WTC11 (cell line): Measurements from ENCODE around the gene CABP1. TPM values are rescaled to one million over a fixed set of nuclear protein-coding genes. Genes with fewer than 3 reads are reported as not detected.

Experiments
- ATAC-seq: fragments of 200-7000 bp; cut with Tn5 transposase; 2 replicates; pipeline ENCODE4 v1.10.0; 2021; ENCODE audit warnings: mild to moderate bottlenecking, moderate library complexity
- CTCF ChIA-PET: fragments of 300-600 bp; sonication (Branson Sonifier 250); formaldehyde crosslinking; loops from one replicate; lab custom pipeline; 2021; ENCODE audit warnings: antibody characterized with exemption; lab: Charles Lee
- POLR2A ChIA-PET: fragments of 350-600 bp; sonication (Branson Sonifier 250); formaldehyde crosslinking; loops from one replicate; lab custom pipeline; 2021; ENCODE audit warnings: antibody characterized with exemption; lab: Charles Lee
- DNase-seq: peaks from one replicate; pipeline ENCODE4 v3.0.0; 2021; ENCODE audit warnings: low spot score
- H3K27ac Mint-ChIP-seq: 2 replicates; pipeline ENCODE4 v1.8.0; 2021; ENCODE audit warnings: mixed read lengths
- H3K27me3 Mint-ChIP-seq: 2 replicates; pipeline ENCODE4 v1.8.0; 2021; ENCODE audit warnings: low read depth, mild to moderate bottlenecking, moderate library complexity, mixed read lengths
- H3K36me3 Mint-ChIP-seq: 2 replicates; pipeline ENCODE4 v1.8.0; 2021; ENCODE audit warnings: mixed read lengths
- H3K4me1 Mint-ChIP-seq: 2 replicates; pipeline ENCODE4 v1.8.0; 2022; ENCODE audit warnings: mixed read lengths
- H3K4me3 Mint-ChIP-seq: 2 replicates; pipeline ENCODE4 v1.8.0; 2021; ENCODE audit warnings: mild to moderate bottlenecking, moderate library complexity, mixed read lengths
- H3K9me3 Mint-ChIP-seq: 2 replicates; pipeline ENCODE4 v1.8.0; 2021; ENCODE audit warnings: mixed read lengths
- ATF2 ChIP-seq: sonication (generic); formaldehyde crosslinking; IDR thresholded peaks from 2 replicates; pipeline ENCODE4 v1.8.1; 2022; ENCODE audit warnings: low read depth, missing genetic modification reagents, borderline replicate concordance
- ELF4 ChIP-seq: sonication (generic); formaldehyde crosslinking; IDR thresholded peaks from 2 replicates; pipeline ENCODE4 v1.8.1; 2022; ENCODE audit warnings: low read depth, mild to moderate bottlenecking, moderate library complexity, missing genetic modification reagents
- FOXJ3 ChIP-seq: sonication (generic); formaldehyde crosslinking; IDR thresholded peaks from 2 replicates; pipeline ENCODE4 v1.9.0; 2021; ENCODE audit warnings: missing genetic modification reagents, mild to moderate bottlenecking, borderline replicate concordance
- MYBL2 ChIP-seq: sonication (generic); formaldehyde crosslinking; IDR thresholded peaks from 2 replicates; pipeline ENCODE4 v1.8.1; 2023; ENCODE audit warnings: mild to moderate bottlenecking, moderate library complexity, missing genetic modification reagents
- PRDM15 ChIP-seq: sonication (generic); formaldehyde crosslinking; IDR thresholded peaks from 2 replicates; pipeline ENCODE4 v1.8.0; 2022; ENCODE audit warnings: missing genetic modification reagents
- PRRX2 ChIP-seq: fragments of 250-450 bp; sonication (Bioruptor Pico); IDR thresholded peaks from 2 replicates; pipeline ENCODE4 v1.8.0; 2021; ENCODE audit warnings: mild to moderate bottlenecking
- TEAD1 ChIP-seq: sonication (generic); formaldehyde crosslinking; IDR thresholded peaks from 2 replicates; pipeline ENCODE4 v1.8.0; 2022; ENCODE audit warnings: mild to moderate bottlenecking, missing genetic modification reagents
- ZNF121 ChIP-seq: sonication (generic); formaldehyde crosslinking; IDR thresholded peaks from 2 replicates; pipeline ENCODE4 v1.8.0; 2023; ENCODE audit warnings: missing genetic modification reagents
- ZNF138 ChIP-seq: sonication (generic); formaldehyde crosslinking; conservative IDR thresholded peaks from 2 replicates; pipeline ENCODE4 v1.8.1; 2022; ENCODE audit warnings: mild to moderate bottlenecking, moderate library complexity, missing genetic modification reagents
- ZNF219 ChIP-seq: sonication (generic); formaldehyde crosslinking; IDR thresholded peaks from 2 replicates; pipeline ENCODE4 v1.8.0; 2023; ENCODE audit warnings: missing genetic modification reagents, mild to moderate bottlenecking, borderline replicate concordance
- ZNF263 ChIP-seq: sonication (generic); formaldehyde crosslinking; IDR thresholded peaks from 2 replicates; pipeline ENCODE4 v1.8.1; 2022; ENCODE audit warnings: low read depth, mild to moderate bottlenecking, moderate library complexity, missing genetic modification reagents
- ZNF317 ChIP-seq: sonication (generic); formaldehyde crosslinking; IDR thresholded peaks from 2 replicates; pipeline ENCODE4 v1.8.1; 2023; ENCODE audit warnings: low read depth, mild to moderate bottlenecking, moderate library complexity, missing genetic modification reagents, borderline replicate concordance
- ZNF512 ChIP-seq: sonication (generic); formaldehyde crosslinking; IDR thresholded peaks from 2 replicates; pipeline ENCODE4 v1.8.1; 2022; ENCODE audit warnings: missing genetic modification reagents, borderline replicate concordance
- total RNA-seq: library from RNA; stranded (reverse); gene quantifications from 3 replicates; pipeline ENCODE4 v1.2.3, GENCODE V29; 2021
- TF ChIP-seq, protein P1 (sequence below): fragments of 250-450 bp; sonication (Bioruptor Pico); IDR thresholded peaks from 2 replicates; pipeline ENCODE4 v1.9.0; 2021; ENCODE audit warnings: mild to moderate bottlenecking, borderline replicate concordance
- TF ChIP-seq, protein P2 (sequence below): sonication (generic); formaldehyde crosslinking; IDR thresholded peaks from 2 replicates; pipeline ENCODE4 v1.8.1; 2023; ENCODE audit warnings: mild to moderate bottlenecking, moderate library complexity, missing genetic modification reagents

Gene CABP1
- total RNA-seq, 1 experiment from 2014 or later = 14.1 TPM

- Mint-ChIP-seq H3K27me3 (no peaks in the 10 kb centered on the region), H3K36me3 (peaks cover 45% of the 10 kb centered on the region), H3K4me3 (peak overlapping the region; percentile 37), H3K4me1 (peaks cover 59% of the 10 kb centered on the region), H3K9me3 (no peaks in the 10 kb centered on the region), H3K27ac (peak overlapping the region; percentile 95)
- ATAC-seq = peak; percentile 71
- TF ChIP-seq TEAD1 (no peak), ZNF512 (CRISPR knock-in tag) (no peak)
- ChIA-PET CTCF (interaction anchor here (0.6 to 1.5 kb wide), 2 partner anchors 17 to 45 kb away, joined by 3 to 8 read pairs; no protein-coding TSS in a partner anchor), POLR2A (no interaction called here)
- no peak for DNase-seq
Measured at GRCh38 chr12:120693848-120694247, 53.4 kb downstream of the CABP1 start.

DNA sequence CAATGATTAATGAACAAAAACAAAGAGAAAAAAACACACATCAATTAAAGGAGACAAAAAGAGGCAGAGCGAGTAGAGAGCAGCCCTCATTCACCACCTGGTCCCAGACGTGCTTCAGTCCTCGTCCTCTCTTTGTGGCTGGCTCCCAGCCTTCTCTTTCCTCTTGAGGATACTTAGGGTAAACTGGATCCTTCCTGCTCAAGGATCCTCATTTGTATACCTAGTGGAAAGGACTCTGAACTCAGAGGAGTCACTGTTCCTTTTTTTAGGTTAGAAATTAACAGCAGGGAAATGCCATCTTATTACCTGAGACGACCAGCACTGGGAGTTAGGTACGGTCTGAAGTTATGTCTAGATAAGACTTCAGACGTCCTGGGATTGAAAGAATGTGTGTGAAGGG lies 56.2 kb downstream of the CABP1 start:
- Mint-ChIP-seq H3K27me3 (no peaks in the 10 kb centered on the region), H3K9me3 (no peaks in the 10 kb centered on the region), H3K4me3 (no peak overlapping the region), H3K36me3 (peaks cover 71% of the 10 kb centered on the region), H3K27ac (no peak overlapping the region), H3K4me1 (peaks cover 32% of the 10 kb centered on the region)
- ATAC-seq (no peak), DNase-seq (no peak)
- ChIA-PET CTCF (no interaction called here), POLR2A (no interaction called here)
- TF ChIP-seq ZNF138 (CRISPR knock-in tag) (no peak), PRDM15 (CRISPR knock-in tag) (no peak), FOXJ3 (CRISPR knock-in tag) (no peak), ZNF219 (CRISPR knock-in tag) (no peak), ZNF317 (CRISPR knock-in tag) (no peak), ZNF263 (no peak), ELF4 (CRISPR knock-in tag) (no peak), ZNF121 (no peak), MYBL2 (CRISPR knock-in tag) (no peak), PRRX2 (CRISPR knock-in tag) (no peak), ATF2 (no peak)
- TF ChIP-seq, protein P1, sequence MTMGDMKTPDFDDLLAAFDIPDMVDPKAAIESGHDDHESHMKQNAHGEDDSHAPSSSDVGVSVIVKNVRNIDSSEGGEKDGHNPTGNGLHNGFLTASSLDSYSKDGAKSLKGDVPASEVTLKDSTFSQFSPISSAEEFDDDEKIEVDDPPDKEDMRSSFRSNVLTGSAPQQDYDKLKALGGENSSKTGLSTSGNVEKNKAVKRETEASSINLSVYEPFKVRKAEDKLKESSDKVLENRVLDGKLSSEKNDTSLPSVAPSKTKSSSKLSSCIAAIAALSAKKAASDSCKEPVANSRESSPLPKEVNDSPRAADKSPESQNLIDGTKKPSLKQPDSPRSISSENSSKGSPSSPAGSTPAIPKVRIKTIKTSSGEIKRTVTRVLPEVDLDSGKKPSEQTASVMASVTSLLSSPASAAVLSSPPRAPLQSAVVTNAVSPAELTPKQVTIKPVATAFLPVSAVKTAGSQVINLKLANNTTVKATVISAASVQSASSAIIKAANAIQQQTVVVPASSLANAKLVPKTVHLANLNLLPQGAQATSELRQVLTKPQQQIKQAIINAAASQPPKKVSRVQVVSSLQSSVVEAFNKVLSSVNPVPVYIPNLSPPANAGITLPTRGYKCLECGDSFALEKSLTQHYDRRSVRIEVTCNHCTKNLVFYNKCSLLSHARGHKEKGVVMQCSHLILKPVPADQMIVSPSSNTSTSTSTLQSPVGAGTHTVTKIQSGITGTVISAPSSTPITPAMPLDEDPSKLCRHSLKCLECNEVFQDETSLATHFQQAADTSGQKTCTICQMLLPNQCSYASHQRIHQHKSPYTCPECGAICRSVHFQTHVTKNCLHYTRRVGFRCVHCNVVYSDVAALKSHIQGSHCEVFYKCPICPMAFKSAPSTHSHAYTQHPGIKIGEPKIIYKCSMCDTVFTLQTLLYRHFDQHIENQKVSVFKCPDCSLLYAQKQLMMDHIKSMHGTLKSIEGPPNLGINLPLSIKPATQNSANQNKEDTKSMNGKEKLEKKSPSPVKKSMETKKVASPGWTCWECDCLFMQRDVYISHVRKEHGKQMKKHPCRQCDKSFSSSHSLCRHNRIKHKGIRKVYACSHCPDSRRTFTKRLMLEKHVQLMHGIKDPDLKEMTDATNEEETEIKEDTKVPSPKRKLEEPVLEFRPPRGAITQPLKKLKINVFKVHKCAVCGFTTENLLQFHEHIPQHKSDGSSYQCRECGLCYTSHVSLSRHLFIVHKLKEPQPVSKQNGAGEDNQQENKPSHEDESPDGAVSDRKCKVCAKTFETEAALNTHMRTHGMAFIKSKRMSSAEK = no peak
- TF ChIP-seq, protein P2, sequence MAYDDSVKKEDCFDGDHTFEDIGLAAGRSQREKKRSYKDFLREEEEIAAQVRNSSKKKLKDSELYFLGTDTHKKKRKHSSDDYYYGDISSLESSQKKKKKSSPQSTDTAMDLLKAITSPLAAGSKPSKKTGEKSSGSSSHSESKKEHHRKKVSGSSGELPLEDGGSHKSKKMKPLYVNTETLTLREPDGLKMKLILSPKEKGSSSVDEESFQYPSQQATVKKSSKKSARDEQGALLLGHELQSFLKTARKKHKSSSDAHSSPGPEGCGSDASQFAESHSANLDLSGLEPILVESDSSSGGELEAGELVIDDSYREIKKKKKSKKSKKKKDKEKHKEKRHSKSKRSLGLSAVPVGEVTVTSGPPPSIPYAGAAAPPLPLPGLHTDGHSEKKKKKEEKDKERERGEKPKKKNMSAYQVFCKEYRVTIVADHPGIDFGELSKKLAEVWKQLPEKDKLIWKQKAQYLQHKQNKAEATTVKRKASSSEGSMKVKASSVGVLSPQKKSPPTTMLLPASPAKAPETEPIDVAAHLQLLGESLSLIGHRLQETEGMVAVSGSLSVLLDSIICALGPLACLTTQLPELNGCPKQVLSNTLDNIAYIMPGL = no peak
